Inferior parietal cortex (tissue), 1 donor: ENCODE results near the gene TXNDC11.

Source experiments
- DNase-seq: peaks from one replicate; pipeline ENCODE4 v3.0.0-alpha.2; 2016; ENCODE audit errors: extremely low spot score

Gene TXNDC11

GRCh38 chr16:11755022-11755760 is 12.5 kb upstream of the TXNDC11 start:
- no peak for DNase-seq

- no peak for DNase-seq
These were observed 10.2 kb upstream of the TXNDC11 start for GRCh38 chr16:11752856-11753255.

- DNase-seq, result no peak
These were observed 7.4 kb upstream of the TXNDC11 start for GRCh38 chr16:11750056-11750455.

- DNase-seq, result no peak
These were observed 6.0 kb upstream of the TXNDC11 start for GRCh38 chr16:11748404-11749254.

GRCh38 chr16:11747949-11748403 is 5.3 kb upstream of the TXNDC11 start:
- no peak for DNase-seq

GRCh38 chr16:11744075-11744470 is 1.4 kb upstream of the TXNDC11 start:
- DNase-seq, result no peak

GRCh38 chr16:11743308-11744074 is 834 bp upstream of the TXNDC11 start:
- DNase-seq, result no peak

GRCh38 chr16:11742093-11742535 is 543 bp downstream of the TXNDC11 start:
- no peak for DNase-seq

- DNase-seq, result no peak
These were observed 2.1 kb downstream of the TXNDC11 start for GRCh38 chr16:11740567-11740966.

- DNase-seq, result no peak
These were observed 3.7 kb downstream of the TXNDC11 start for GRCh38 chr16:11738742-11739544.

GRCh38 chr16:11737713-11738112 is 4.9 kb downstream of the TXNDC11 start:
- DNase-seq, result no peak

GRCh38 chr16:11736903-11737302 is 5.8 kb downstream of the TXNDC11 start:
- DNase-seq, result no peak

- DNase-seq, result no peak
These were observed 6.9 kb downstream of the TXNDC11 start for GRCh38 chr16:11735787-11736186.

- DNase-seq, result no peak
These were observed 8.0 kb downstream of the TXNDC11 start for GRCh38 chr16:11734653-11735043.

GRCh38 chr16:11734025-11734652 is 8.5 kb downstream of the TXNDC11 start:
- no peak for DNase-seq

- DNase-seq, result no peak
These were observed 11.4 kb downstream of the TXNDC11 start for GRCh38 chr16:11731222-11731621.

- DNase-seq, result no peak
These were observed 12.9 kb downstream of the TXNDC11 start for GRCh38 chr16:11729787-11730186.

- DNase-seq, result no peak
These were observed 14.7 kb downstream of the TXNDC11 start for GRCh38 chr16:11727796-11728543.

GRCh38 chr16:11726008-11726407 is 16.6 kb downstream of the TXNDC11 start:
- no peak for DNase-seq

GRCh38 chr16:11725457-11725856 is 17.2 kb downstream of the TXNDC11 start:
- DNase-seq, result no peak
